Measurements from ENCODE around the gene CXorf66. TPM values are rescaled to one million over a fixed set of nuclear protein-coding genes. Genes with fewer than 3 reads are reported as not detected.
"Not testable (repeated sequence)": the region's sequence is repeated elsewhere in the genome, so short reads cannot be mapped to it uniquely, and the experiment has no call there.

Gene CXorf66, protein sequence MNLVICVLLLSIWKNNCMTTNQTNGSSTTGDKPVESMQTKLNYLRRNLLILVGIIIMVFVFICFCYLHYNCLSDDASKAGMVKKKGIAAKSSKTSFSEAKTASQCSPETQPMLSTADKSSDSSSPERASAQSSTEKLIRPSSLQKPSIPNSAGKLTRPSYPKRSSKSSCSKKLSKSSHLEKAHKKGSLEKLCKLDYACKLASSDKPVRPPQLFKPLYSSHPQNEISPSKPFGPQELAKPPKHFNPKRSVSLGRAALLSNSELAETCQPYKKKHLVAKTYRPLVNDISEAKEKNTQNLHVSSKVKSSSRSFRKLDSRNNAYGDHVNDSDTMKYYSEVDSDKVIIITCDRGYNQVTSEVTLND
- not detected in 2 replicates for total RNA-seq

DNA sequence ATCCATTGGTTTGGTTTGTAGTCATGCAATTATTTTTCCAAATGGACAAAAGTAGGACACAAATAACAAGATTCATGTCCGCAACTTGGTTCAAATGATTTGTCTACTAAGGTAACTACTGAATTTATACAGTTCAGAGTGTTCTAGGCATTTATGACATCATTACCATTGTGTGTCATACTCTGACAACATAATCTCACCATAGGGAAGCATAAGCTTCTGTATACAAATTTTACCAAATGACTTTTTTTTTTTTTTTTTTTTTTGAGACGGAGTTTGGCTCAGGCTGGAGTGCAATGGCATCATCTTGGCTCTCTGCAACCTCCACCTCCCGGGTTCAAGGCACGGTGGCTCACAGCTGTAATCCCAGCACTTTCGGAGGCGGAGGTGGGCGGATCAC, at the start of gene CXorf66:
Gene CXorf66 (minus strand): TSS at position 101 of the 400 bp plus-strand sequence. CDS start 25 bp downstream, at position 76.
- DNase-seq: no peak

DNA sequence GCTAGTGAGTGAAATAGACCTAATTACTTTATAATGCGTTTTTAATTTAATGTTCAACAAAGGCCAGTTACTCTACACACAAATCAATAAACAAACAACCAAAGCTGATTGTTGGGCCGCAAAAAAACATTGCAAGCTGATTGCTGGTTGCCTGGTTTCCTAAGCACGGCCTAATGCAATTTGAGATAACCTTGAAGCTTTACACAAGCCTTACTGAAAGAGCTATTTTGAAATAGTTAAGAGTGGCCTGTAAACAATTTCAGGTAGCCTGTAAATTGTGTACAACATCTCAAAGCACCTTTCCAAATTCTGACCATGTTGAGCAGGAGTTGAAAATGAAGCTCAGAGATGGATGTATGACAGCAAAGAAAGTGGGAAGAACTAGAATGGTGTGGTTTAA, 17.5 kb upstream of the CXorf66 start:
- DNase-seq: no peak

DNA sequence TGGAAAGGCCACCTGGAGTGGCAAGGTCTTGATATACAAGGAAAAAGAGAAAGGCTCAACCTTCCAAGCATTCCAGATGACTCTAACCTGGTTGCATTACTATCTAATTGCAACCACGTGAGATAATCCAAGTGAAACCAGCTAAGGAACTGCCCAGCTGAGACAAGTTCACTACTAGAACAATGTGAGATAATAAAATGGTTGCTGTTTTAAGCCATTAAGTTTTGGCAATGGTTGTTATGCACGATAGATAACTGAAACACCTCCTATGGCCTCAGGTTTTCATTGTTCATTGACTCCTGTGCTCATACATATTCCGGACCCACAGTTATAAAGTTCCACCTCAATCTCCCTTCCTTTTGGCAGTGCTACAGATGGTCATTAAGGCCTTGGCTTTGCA, 9.2 kb upstream of the CXorf66 start:
- no peak for DNase-seq

DNA sequence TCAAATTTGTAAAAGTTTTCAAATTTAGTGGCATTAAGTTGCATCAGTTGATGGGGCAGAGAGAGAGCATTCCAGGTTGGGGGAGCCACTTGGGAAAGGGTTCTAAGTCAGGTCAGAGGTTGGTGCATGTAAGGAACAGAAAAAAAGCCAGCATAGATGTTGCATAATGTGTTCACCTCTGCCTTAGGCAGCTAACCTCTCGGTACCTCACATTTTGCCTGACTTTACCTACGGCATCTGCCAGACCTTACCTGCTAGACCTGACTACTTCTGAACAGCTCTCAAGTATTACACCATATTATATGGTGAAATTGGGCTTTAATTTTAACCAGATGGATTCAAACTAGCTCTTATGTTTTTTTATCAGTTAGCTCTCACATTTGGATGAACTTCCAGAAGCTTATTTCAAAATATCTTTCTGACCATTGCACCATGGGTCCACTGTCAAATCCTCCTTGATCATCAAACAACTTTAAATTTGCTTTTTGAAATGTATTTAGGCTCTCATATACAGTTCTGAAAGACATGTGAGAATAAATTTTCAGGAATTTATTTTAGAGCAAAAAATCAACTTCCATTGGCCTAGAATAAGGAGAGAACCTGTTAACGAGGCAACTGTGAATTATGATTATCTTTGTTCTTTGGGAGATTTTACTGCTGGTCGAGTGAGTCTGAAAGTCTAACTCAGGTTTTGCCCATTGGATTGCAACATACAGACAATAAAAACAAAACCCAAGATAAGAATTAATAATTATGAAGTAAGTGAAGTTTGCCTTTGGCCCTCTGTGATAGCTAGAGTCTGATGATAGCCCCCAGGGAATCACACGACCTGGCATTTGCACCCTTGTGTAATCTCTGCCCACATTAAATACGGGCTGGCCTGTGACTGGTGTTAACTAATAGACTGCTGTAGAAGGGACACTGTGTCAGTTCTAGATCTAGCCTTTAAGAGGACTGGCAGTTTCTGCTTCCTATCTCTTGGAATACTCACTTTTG, 7.6 kb upstream of the CXorf66 start:
- no peak for DNase-seq

DNA sequence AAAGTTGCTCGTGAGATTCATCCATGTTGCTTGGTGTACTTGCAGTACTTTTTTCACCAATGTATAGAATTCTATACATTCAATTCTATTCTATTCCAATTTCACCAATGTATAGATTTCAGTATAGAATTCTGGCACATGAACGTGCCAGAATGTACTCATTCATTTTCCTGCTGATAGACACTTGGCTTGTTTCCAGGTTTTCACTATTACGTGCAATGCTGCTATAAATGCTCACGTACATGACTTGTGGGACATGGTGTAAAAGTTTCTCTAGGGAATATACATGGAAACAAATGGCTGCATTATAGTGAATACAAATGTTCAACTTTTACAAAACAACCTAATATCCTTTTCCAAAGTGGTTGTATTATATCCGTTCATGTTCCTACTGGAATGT, 6.8 kb upstream of the CXorf66 start:
- no peak for DNase-seq

DNA sequence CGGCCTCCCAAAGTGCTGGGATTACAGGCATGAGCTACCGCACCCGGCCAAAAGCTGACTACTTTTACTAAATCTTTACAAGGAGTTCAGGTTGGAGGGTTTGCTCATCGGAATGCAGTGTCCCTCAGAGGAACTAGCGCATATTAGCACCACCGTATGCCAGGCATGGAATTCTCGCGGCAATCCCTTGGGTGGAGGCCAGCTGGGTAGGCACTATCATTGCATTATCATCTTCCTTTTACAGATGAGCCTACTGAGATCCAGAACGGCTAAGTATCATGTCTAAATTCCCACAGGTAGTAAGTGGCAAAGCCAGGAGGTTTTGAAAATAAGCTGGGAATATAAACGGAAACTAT, 6.1 kb upstream of the CXorf66 start:
- no peak for DNase-seq

DNA sequence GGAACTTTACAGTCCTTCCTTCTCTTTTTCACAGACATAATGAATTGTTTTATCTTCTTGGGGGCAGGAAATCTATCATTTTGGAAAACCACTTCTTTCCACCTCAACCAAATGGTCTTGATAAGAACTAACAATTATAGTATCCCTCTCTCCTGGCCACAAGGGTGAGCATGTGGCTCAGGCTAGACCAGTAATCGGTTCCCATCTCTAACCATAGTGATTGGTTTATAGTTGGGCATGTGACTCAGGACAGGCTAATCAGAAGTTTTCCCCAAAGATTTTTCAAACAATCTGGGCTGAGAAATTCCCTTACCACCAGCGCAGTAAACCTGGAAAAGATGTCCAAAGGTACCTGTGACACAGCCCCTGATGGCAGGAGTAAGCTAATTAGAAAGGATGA, 4.0 kb upstream of the CXorf66 start:
- no peak for DNase-seq

DNA sequence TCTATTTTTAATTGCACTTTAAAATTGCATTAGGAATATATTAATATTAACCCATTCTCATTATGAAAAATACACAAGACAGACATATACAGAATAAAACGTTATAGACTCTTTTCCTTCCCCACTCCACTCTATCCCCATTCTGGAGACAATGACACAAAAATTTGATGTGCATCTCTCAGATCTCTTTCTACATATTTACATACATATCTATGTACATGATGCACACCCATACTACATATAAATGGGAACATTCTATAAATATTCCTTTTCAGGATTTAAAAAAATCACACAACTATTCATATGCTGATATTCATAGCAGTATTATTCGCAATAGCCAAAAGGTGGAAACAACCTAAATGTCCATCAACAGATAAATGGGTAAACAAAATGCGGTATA, 2.4 kb upstream of the CXorf66 start:
- DNase-seq: no peak

DNA sequence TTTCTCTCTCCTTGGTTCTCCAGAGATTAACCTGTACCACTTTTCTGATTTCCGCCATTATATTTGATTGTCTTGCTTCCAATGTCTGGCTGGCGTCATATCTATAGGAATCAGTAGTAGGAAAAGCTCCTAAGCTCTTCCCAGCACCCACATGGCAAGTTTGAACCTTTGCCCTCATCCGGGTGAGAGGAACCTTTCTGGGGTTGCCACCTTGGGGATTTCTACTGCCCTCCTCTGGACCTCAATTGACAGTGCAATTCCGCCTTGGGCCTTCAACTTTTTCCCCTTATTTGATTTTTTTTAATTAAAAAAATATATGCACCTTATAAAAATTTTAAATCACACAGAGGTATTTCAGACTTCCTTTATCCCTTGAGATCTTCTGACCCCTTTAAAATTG, 2.0 kb upstream of the CXorf66 start:
- peak; percentile 17 for DNase-seq

DNA sequence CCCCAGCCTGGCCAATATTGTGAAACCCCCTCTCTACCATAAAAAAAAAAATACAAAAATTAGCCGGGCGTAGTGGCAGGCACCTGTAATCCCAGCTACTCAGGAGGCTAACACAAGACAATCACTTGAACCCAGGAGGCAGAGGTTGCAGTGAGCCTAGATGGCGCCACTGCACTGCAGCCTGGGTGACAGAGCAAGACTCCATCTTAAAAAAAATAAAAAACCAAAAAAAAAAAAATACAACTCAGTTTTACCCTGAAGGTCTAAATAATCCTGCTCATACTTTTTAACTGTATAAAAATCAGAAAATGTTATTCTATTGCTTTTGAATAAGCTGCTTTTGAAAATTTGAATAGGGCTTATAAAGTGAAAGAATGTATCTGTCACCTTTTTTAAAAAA, 838 bp upstream of the CXorf66 start:
- not testable (repeated sequence) for DNase-seq

DNA sequence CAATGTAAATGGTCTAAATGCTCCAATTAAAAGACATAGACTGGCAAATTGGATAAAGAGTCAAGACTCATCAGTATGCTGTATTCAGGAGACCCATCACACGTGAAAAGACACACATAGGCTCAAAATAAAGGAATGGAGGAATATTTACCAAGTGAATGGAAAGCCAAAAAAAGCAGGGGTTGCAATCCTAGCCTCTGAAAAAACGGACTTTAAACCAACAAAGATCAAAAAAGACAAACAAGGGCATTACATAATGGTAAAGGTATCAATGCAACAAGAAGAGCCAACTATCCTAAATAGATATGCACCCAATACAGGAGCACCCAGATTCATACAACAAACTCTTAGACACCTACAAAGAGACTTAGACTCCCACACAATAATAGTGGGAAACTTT, 4.2 kb downstream of the CXorf66 start:
- not testable (repeated sequence) for DNase-seq

DNA sequence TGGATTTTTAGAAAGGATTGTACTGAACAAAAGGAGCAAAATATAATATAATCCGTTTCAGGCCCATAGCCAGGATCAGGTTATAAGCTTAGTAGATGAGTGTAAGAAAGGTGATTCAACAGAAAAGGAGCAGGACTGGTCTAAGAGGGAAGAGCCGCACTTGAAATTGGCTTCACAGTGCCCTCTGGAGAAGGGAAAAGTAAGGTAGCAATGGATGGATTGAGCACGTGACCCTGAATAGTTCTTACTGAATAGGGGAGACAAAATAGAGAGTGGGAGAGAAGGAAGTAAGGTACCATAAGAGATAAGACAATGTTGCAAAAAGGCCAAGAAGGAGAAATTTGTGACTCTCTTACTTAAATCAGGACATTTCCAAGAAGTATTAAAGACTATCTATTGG, 15.6 kb downstream of the CXorf66 start:
- no peak for DNase-seq

DNA sequence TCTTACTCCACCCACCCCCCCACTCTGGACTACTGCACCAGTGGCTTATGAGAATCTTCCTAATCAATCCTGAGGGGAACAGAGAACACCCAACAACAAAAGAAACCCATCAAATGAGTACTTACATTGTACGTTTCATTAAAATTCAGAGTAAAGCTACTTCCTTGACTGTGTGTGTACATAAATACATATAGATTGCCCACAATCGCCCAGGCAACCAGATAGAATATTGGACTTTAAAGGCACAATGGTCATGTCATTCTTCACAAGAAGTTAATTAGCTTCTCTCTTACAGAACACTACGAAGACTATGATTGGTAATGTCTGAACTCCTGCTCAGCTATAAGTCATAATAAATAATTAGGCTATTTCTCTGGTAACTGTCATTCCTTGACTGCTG, 20.2 kb downstream of the CXorf66 start:
- no peak for DNase-seq

DNA sequence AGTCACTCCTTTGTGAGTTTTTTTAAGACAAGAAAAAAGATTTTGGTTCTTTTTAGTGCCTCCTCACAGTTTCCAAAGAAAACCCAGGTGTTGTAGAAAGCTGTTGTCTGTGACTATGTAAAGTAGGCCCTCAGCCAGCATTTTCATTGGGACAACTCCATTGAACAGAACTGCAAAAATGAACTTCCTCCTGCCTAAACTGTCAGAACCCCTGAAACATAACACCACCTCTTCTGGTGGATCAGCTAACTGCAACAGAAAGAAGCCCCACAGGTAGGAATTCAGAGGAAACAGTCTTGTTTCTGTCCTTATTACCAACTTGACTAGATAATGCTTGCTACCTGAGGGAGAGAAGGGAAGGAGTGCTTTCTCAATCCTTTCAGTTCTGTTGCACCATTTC, 29.1 kb downstream of the CXorf66 start:
- DNase-seq: no peak

DNA sequence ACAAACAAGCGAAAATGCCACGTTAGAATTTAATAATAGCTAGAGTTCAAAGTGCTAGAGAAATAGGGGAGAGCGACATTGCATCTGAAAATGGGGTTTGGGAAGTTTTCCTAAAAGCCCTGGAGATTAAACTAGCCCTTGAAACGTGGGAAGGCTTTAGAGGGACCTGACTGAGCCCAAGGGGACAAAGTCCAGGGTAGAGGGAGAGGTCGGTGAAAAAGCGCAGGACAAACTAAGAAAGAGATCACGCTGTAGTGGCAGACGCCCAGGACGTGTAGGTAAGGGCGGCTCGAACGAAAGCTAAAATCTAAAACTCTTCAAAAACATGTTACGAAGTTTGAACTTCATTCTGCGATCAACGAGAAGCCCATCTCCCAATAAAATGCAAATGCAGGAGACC, 31.4 kb downstream of the CXorf66 start:
- no peak for DNase-seq

DNA sequence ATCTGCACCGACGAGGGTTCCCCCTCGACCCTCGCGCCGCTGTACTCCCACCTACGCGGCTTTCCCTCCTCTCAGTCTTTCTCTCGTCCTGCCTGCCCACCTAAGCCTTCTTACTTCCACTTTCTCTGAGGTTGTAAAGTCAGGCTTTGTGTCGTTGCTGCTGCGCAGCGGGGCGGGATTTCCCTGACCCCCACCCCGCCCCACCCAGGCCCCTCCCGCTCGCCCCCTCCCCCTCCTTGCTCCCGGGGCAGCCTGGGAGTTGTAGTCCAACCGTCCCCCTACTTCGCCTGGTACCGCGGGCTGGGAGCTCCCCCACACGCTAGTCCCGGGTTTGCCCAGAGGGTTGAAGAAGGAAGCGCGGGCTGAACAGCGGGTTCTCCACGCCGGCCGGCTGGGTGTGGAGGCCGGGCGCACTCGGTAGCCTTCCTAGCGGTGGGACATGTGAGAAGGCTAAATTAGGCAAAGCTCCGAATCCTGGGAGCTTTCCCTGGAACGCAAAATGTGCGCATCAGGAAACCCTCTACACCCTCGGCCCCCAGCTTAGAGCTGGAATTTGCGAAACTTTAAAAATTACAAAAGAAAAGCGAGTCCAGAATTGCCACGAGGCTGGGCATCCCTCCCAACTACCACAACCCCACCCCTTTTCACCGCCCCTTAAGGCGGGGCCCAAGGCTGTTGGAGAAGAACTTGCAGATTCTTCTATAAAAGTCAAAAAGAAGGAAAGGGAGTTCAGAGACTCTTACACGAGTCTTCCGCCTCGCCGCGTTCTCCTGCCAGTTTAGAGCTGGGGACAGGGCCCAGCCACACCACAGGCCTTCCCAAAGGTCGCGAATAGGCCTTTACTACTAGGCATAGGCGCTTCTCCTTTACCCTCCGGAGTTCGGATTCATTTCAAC, 32.2 kb downstream of the CXorf66 start, which contains the start of gene ATP11C:
Gene ATP11C (minus strand): TSS at position 153 of the 896 bp plus-strand sequence. CDS start 1,011 bp downstream, outside the sequence.
- peak; percentile 86 for DNase-seq

DNA sequence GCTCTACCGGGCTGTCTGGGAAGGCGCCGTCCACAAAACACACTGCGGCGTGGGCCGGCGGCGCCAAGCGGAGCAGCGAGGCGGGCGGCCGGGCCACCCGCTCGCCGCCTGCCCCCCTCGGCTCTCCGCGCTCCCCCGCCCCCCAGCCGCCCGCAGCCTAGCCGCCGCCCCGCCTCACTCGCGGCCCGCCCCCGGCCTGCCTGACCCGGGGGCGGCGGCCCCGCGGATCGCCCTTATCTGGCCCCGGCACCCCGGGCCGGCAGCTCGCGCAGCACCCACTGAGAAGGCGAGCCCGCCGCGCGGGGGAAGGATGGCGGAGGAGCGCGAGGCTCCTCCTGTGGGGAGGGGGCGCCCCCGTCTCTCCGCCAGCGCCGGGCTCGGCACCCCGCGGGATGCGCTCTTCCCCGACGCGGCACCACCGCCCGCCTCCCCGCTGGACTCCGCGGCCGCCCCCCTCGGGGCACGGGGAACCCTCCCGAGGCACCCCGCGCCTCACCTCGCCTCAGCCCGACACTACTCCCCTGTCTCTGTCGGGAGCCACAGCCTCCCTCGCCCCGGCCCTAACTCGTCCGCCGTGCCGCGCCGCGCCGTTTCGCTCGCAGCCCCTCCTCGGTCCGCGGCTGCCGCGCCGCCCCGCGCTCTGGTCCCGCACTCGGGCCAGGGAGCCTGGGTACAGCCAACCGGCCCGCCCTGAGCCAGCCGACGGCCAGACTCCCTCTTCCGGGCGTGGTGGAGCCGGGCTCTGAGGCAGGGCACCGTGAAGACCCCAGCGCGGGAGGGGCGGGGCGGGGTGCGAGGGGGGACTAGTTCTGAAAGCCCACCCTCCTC, 33.0 kb downstream of the CXorf66 start:
- peak; percentile 53 for DNase-seq

DNA sequence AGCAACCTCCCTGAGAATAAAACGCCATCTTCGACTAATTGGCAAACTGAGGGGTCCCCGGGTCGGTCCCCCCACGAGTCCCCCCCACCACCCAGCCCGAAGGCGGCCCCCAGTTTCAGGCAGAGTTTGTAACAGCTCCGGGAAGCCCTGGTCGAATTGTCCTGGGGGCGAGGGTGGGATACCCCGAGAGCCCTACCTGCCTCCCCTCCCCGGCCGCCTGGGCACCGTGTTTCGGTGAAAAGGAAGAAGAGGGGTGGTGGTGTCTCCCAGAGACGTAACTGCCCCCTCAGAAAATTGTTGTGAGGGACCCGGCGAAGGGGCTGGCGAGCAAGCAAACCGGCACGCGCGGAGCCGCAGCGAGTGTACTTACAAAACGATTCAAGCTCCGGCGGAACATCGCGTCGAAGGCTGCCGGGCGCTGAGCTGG, 33.7 kb downstream of the CXorf66 start:
- no peak for DNase-seq

DNA sequence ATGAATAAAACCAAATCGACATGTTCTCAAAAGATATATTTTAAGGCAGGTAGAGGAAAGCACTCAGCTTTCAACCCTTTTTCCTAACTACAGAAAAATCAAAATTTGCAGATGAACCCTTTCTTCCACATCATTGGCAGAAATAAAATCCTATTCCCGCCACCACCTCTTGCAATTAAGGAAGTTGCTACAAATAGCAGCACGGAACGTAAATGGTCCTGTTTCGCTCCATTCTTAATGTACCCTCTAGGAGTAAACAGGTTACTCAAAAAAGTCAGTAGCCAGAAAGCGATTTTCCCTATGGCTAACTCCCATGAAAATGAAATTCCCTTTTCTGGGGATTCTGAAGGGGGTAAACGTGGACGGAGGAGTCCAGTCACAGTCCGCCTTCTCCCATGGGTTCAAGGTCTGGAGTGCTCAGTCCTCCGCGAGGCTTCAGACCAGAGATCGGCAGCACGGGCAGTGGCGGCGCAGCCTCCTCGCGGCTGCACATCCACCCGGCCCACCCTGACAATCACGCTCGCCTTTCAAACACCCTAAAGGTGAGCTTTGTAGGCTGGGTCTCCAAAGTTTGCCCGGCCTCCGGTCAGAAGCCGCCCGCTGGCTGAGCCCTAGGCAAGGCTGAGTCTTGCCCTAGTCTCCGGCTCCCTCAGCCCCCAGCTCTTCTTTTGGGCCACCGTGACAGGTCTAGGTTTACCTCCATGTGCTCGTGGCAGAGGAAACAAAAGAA, 34.2 kb downstream of the CXorf66 start:
- DNase-seq: peak; percentile 44

DNA sequence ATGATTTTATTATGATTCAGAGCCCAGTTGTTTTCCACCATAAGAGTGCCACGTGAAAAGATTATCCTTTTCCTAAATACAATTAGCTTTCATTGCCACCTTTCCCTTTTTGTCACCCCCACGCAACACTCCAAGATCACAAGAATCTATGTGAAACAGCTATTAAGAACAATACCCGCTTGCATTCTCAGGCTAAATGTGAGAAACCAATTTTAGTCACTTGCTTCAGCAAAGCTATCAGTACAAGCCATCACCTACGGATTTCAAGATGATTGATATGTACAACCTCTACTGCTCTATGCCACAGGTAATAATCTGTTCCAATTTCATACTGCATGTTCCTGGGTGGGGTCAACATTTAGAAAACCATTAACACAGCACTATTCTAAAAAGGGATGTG, 34.9 kb downstream of the CXorf66 start:
- DNase-seq: no peak

DNA sequence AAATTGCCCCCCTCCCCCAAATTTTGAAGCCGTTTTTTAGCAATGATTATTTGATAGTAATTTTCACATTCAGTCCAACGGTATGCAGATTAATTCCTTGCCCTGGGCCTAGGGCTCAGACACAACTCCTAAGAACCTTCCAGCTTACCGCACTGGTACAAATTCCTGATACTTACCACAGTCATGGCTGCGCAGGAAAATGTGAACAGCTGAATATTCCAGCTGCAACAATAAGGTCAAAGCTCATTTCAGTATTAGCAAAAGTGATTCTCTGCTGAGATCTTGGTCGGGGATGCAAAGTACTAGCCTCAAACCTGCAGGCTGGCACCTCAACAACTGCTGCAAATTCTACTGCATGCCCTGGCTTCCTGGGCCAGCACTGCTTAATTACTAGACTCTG, 35.4 kb downstream of the CXorf66 start:
- DNase-seq: no peak
